NCI-H82 treated with DMSO at 0.1 percent for 48 hours (cell line): ENCODE results near the gene MAGI2.

Experiments used
- DNase-seq: peaks from one replicate; lab custom pipeline; 2025; ENCODE audit not compliant: unreplicated experiment; lab: John Stamatoyannopoulos, UW

MAGI2 gene

GRCh38 chr7:78752554-78752953, 700.9 kb downstream of the MAGI2 start:
- DNase-seq = no peak

- no peak for DNase-seq
Observed at GRCh38 chr7:78751253-78751652, 702.2 kb downstream of the MAGI2 start.

- DNase-seq = no peak
Observed at GRCh38 chr7:78749052-78749746, 704.3 kb downstream of the MAGI2 start.

GRCh38 chr7:78747592-78747991, 705.9 kb downstream of the MAGI2 start:
- no peak for DNase-seq

- DNase-seq = no peak
Observed at GRCh38 chr7:78746301-78746700, 707.2 kb downstream of the MAGI2 start.

- no peak for DNase-seq
Observed at GRCh38 chr7:78742694-78743093, 710.8 kb downstream of the MAGI2 start.

GRCh38 chr7:78736548-78736947, 716.9 kb downstream of the MAGI2 start:
- no peak for DNase-seq

- DNase-seq = no peak
Observed at GRCh38 chr7:78734626-78735025, 718.8 kb downstream of the MAGI2 start.

GRCh38 chr7:78720066-78720465, 733.4 kb downstream of the MAGI2 start:
- no peak for DNase-seq

- DNase-seq = no peak
Observed at GRCh38 chr7:78718212-78718611, 735.3 kb downstream of the MAGI2 start.

- no peak for DNase-seq
Observed at GRCh38 chr7:78716876-78717275, 736.6 kb downstream of the MAGI2 start.

- DNase-seq = no peak
Observed at GRCh38 chr7:78714356-78714755, 739.1 kb downstream of the MAGI2 start.

- no peak for DNase-seq
Observed at GRCh38 chr7:78712111-78712510, 741.4 kb downstream of the MAGI2 start.

- DNase-seq = no peak
Observed at GRCh38 chr7:78709658-78710057, 743.8 kb downstream of the MAGI2 start.

- no peak for DNase-seq
Observed at GRCh38 chr7:78704504-78704903, 749.0 kb downstream of the MAGI2 start.

- no peak for DNase-seq
Observed at GRCh38 chr7:78703391-78703790, 750.1 kb downstream of the MAGI2 start.

- DNase-seq = no peak
Observed at GRCh38 chr7:78702770-78703169, 750.7 kb downstream of the MAGI2 start.

- no peak for DNase-seq
Observed at GRCh38 chr7:78695826-78696225, 757.6 kb downstream of the MAGI2 start.

GRCh38 chr7:78691584-78691983, 761.9 kb downstream of the MAGI2 start:
- DNase-seq = no peak

GRCh38 chr7:78690174-78690573, 763.3 kb downstream of the MAGI2 start:
- DNase-seq = no peak

- no peak for DNase-seq
Observed at GRCh38 chr7:78688376-78688775, 765.1 kb downstream of the MAGI2 start.

GRCh38 chr7:78686189-78686588, 767.3 kb downstream of the MAGI2 start:
- no peak for DNase-seq

- DNase-seq = peak; percentile 63
Observed at GRCh38 chr7:78684201-78684600, 769.3 kb downstream of the MAGI2 start.
